ENCODE results near the gene GJD3.

DNA sequence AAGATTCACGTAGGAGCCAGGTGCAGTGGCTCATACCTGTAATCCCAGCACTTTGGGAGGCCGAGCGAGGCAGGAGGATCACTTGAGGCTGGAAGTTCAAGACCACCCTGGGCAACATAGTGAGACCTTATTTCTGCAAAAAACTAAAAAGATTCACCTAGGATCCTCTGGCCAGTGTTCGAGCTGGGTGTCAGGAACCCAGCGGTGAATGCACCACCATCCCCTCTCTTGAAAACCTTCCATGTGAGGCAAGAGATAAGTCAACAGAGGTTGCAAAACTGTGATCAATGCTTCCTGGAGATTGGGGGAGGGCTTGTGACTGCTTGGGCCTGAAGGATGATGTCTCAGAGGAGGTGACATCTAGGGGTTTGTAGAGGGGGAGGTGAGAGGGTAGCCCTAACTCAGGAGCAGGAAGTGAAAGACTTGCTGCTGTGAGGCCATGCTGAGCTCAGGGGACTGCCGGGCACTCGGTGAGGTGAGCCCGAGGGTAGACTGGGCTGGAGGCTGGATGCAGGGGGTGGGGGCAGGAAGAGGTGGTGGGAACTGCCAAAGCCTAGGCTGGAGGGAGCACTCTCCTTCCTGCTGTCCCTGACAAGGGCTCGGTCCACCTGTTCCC is 11.7 kb downstream of the GJD3 start:
- no peak for TF ChIP-seq POLR2A (IDR thresholded peaks at IDR 0.05; ENCODE audit: low read depth, low read length)
- TF ChIP-seq TAF1 (IDR thresholded peaks at IDR 0.05; ENCODE audit: borderline replicate concordance, low read depth, low read length), result no peak
